RWPE2 (cell line): ENCODE results near the gene DNMBP.
A peak's percentile ranks its signal among the peaks of the same experiment; 100 is the strongest.

ENCODE experiments used
- ATAC-seq: fragments of 200-7000 bp; cut with Tn5 transposase; 3 replicates; pipeline ENCODE4 v1.9.1; 2021; ENCODE audit warnings: low read depth
- DNase-seq: peaks from one replicate; pipeline ENCODE4 v3.0.0-alpha.2; 2020; ENCODE audit warnings: low spot score
- H3K27ac ChIP-seq: fragments of 450-650 bp; 2 replicates; pipeline ENCODE4 v1.5.1; 2017; ENCODE audit warnings: mild to moderate bottlenecking; ENCODE audit not compliant: poor library complexity, severe bottlenecking
- H3K27me3 ChIP-seq: fragments of 250-450 bp; sonication (Bioruptor Pico); 2 replicates; pipeline ENCODE4 v1.5.1; 2021; ENCODE audit warnings: mild to moderate bottlenecking, moderate library complexity; ENCODE audit not compliant: insufficient read depth, poor library complexity, severe bottlenecking
- H3K36me3 ChIP-seq: fragments of 250-450 bp; sonication (Bioruptor Pico); 2 replicates; pipeline ENCODE4 v1.5.1; 2020; ENCODE audit warnings: low read depth, mild to moderate bottlenecking, moderate library complexity
- H3K4me1 ChIP-seq: fragments of 250-450 bp; sonication (Bioruptor Pico); 2 replicates; pipeline ENCODE4 v1.5.1; 2021; ENCODE audit warnings: mild to moderate bottlenecking, moderate library complexity; ENCODE audit not compliant: insufficient read depth, poor library complexity, severe bottlenecking
- H3K4me3 ChIP-seq: fragments of 250-450 bp; sonication (Bioruptor Pico); 2 replicates; pipeline ENCODE4 v1.5.1; 2021; ENCODE audit warnings: mild to moderate bottlenecking, moderate library complexity; ENCODE audit not compliant: severe bottlenecking
- H3K9me3 ChIP-seq: fragments of 250-450 bp; sonication (Bioruptor Pico); 2 replicates; pipeline ENCODE4 v1.5.1; 2021; ENCODE audit warnings: mild to moderate bottlenecking, moderate library complexity; ENCODE audit not compliant: severe bottlenecking
- TF ChIP-seq, protein P1 (sequence below): fragments of 450-650 bp; IDR thresholded peaks from one replicate; pipeline ENCODE4 v1.5.1; 2017; ENCODE audit warnings: mild to moderate bottlenecking, moderate library complexity; ENCODE audit not compliant: poor library complexity, severe bottlenecking

Gene DNMBP

DNA sequence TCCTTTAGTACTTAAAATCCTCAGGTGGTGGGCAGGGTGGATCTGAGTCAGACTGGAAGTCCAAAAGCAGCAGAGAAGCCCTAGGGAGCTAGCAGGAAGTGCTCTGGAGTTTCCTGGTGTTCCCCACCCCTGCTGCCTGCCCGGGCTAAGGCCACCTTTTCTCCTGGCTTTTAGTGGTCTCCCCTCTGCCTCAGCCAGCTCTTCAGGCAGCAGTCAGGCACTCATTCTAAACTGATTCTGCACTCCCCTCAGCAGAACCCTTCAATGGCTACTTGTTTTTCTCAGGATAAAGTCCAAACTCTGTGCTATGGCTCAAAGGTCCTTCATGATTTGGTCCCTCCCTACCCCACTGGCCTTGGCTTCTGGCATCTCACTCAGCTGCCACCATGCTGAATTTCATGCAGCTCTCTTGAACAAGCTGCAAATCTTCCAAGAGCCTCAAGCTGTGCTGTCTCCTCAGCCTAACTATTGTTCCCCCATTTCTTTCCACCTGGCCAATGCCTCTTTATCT is 28.9 kb upstream of the DNMBP start:
- DNase-seq = no peak
- H3K9me3 ChIP-seq = no peaks in the 10 kb centered on the region
- ATAC-seq = peak; percentile 48; the same call in 1 of the 3 replicates
- H3K27me3 ChIP-seq = no peaks in the 10 kb centered on the region
- H3K36me3 ChIP-seq = no peaks in the 10 kb centered on the region
- no peak overlapping the region for H3K4me3 ChIP-seq
- H3K4me1 ChIP-seq = peaks cover 10% of the 10 kb centered on the region
- TF ChIP-seq, protein P1, sequence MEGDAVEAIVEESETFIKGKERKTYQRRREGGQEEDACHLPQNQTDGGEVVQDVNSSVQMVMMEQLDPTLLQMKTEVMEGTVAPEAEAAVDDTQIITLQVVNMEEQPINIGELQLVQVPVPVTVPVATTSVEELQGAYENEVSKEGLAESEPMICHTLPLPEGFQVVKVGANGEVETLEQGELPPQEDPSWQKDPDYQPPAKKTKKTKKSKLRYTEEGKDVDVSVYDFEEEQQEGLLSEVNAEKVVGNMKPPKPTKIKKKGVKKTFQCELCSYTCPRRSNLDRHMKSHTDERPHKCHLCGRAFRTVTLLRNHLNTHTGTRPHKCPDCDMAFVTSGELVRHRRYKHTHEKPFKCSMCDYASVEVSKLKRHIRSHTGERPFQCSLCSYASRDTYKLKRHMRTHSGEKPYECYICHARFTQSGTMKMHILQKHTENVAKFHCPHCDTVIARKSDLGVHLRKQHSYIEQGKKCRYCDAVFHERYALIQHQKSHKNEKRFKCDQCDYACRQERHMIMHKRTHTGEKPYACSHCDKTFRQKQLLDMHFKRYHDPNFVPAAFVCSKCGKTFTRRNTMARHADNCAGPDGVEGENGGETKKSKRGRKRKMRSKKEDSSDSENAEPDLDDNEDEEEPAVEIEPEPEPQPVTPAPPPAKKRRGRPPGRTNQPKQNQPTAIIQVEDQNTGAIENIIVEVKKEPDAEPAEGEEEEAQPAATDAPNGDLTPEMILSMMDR = no peak
- peak overlapping the region; percentile 8 for H3K27ac ChIP-seq

DNA sequence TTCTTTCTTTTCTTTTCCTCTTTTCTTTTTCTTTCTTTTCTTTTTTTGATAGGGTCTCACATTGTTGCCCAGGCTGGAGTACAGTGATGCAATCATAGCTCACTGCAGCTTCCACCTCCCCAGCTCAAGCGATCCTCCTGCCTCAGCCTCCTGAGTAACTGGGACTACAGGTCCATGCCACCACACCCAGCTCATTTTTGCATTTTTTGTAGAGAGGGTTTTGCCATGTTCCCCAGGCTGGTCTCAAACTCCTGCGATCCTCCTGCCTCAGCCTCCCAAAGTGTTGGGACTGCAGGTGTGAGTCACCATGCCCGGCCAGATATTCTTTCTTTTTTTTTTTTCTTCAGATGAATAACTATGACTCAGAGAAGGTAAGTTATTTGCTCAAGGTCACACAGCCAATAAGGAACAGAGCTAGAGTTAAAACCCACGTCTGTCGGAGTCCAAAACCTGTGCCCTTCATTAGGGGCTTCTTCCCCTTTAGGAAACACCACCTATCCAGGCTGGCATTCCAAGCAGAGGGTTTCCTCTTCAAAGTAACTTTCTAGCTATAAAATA is 28.1 kb upstream of the DNMBP start:
- DNase-seq (no peak), ATAC-seq (no peak)
- H3K4me3 ChIP-seq = no peak overlapping the region
- no peaks in the 10 kb centered on the region for H3K9me3 ChIP-seq
- H3K36me3 ChIP-seq = no peaks in the 10 kb centered on the region
- peaks cover 8% of the 10 kb centered on the region for H3K4me1 ChIP-seq
- no peaks in the 10 kb centered on the region for H3K27me3 ChIP-seq
- no peak overlapping the region for H3K27ac ChIP-seq
- TF ChIP-seq, protein P1 = no peak

DNA sequence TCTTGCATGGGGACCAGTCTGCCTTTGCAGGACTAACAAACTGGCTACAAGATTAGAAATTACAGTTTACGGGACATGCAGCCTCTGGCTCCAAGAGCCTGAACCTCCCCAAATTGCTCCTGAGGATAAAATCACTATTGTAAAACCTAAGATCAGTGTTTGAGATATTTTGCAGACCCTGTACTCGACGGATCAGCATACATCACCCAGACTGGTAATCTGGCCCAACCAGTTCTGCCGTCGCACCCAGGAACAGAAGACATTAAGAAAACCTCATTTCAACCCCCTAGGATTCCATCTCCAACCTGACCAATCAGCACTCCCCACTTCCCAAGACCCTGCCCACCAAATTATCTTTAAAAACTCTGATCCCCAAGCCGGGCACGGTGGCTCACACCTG is 27.1 kb upstream of the DNMBP start:
- peaks cover 8% of the 10 kb centered on the region for H3K4me1 ChIP-seq
- no peaks in the 10 kb centered on the region for H3K9me3 ChIP-seq
- no peak overlapping the region for H3K27ac ChIP-seq
- ATAC-seq (no peak), DNase-seq (no peak)
- TF ChIP-seq, protein P1 = no peak
- H3K36me3 ChIP-seq = no peaks in the 10 kb centered on the region
- H3K4me3 ChIP-seq = no peak overlapping the region
- H3K27me3 ChIP-seq = no peaks in the 10 kb centered on the region

DNA sequence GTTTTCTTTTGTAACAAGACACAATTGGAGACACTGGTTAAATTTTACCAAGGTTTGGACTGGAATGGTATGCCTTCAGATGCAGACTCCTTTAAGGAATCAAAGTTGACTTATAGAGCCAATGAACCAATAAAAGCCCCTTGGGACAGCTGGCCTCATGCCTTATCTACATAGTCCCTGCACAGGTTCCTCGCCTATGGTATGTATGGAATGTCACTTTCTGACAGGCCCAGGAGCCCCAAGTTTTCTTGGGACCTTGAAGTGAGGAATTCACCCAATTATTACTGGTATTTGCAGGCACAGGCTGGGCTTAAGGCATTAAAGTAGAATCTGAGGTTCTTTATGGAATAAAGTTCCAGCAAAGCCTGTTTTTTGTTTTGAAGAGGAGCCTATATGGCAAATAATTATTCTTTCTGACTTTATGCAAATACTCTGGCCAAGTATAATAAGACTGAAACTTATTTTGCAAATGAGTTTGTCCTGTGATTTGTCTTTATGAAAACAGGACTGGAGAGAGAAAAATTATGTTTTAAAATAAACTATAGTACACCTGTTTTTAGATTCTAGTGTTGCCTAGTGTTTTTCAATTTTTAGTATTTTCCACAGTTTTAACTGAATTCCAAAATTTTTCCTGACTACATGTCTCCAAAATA is 24.1 kb upstream of the DNMBP start:
- H3K27ac ChIP-seq = no peak overlapping the region
- no peaks in the 10 kb centered on the region for H3K27me3 ChIP-seq
- TF ChIP-seq, protein P1 = no peak
- ATAC-seq (no peak), DNase-seq (no peak)
- H3K9me3 ChIP-seq = no peaks in the 10 kb centered on the region
- peaks cover 8% of the 10 kb centered on the region for H3K4me1 ChIP-seq
- H3K4me3 ChIP-seq = no peak overlapping the region
- no peaks in the 10 kb centered on the region for H3K36me3 ChIP-seq

DNA sequence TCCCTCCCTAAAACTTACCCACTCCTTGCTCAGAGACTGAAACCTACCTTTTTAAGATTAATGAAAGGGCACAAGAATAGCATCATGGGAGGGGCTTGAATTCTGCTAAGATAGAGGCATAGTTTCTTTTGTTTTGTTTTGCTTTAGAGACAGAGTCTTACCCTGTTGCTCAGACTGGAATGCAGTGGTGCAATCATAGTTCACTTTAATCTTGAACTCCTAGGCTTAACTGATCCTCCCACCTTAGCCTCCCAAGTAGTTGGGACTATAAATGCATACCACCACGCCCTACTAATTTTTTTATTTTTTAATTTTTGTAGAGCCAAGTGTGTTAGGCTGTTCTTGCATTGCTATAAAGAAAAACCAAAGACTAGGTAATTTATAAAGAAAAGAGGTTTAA is 17.7 kb upstream of the DNMBP start:
- H3K27me3 ChIP-seq = no peaks in the 10 kb centered on the region
- ATAC-seq = no peak

More for the DNA sequence above, 17.7 kb upstream of the DNMBP start:
- peaks cover 3% of the 10 kb centered on the region for H3K9me3 ChIP-seq
- H3K36me3 ChIP-seq = no peaks in the 10 kb centered on the region
- no peaks in the 10 kb centered on the region for H3K4me1 ChIP-seq
- TF ChIP-seq, protein P1 = no peak
- H3K27ac ChIP-seq = no peak overlapping the region
- DNase-seq = no peak
- H3K4me3 ChIP-seq = no peak overlapping the region
